CD14-positive monocyte (primary cell): ENCODE measurements around the gene LTF. TPM values are rescaled to one million over a fixed set of nuclear protein-coding genes. Genes with fewer than 3 reads are reported as not detected.

Experiments used
- DNase-seq, 3 donors: peaks; one replicate each; pipeline ENCODE4 v3.0.0-alpha.2; 2011 to 2022
- H2AFZ ChIP-seq: 2 replicates; pipeline ENCODE4 v1.6.0; 2012; ENCODE audit warnings: mild to moderate bottlenecking, low read depth, low read length, inconsistent platforms; ENCODE audit not compliant: insufficient read depth, poor library complexity, severe bottlenecking
- H3K27ac ChIP-seq, 2 donors: 1 replicate in 1 of 2; 2 replicates in 1 of 2; pipeline ENCODE4 v1.5.1; 2012 to 2013; ENCODE audit warnings: low read length in 2 of 2, control low read depth in 1 of 2, inconsistent platforms in 1 of 2, low read depth in 1 of 2, mild to moderate bottlenecking in 1 of 2
- H3K27me3 ChIP-seq, 2 donors: one replicate each; pipeline versions ENCODE4 v1.6.0 to v1.6.1; 2011 to 2013; ENCODE audit warnings: low read length in 2 of 2; ENCODE audit not compliant: control insufficient read depth in 2 of 2, insufficient read depth in 2 of 2
- H3K36me3 ChIP-seq, 2 donors: replicated peaks in 1 of 2; 1 replicate in 1 of 2; 2 replicates in 1 of 2; pipeline versions ENCODE4 v1.5.1 to v1.6.1; 2012 to 2013; ENCODE audit warnings: low read length in 2 of 2, control low read depth in 1 of 2, inconsistent platforms in 1 of 2, mild to moderate bottlenecking in 1 of 2; ENCODE audit not compliant: insufficient read depth in 2 of 2, control insufficient read depth in 1 of 2
- H3K4me1 ChIP-seq, 2 donors: 1 replicate in 1 of 2; 2 replicates in 1 of 2; pipeline versions ENCODE4 v1.5.1 to v1.6.1; 2012 to 2013; ENCODE audit warnings: low read length in 2 of 2, control low read depth in 1 of 2, inconsistent platforms in 1 of 2, mild to moderate bottlenecking in 1 of 2, moderate library complexity in 1 of 2; ENCODE audit not compliant: insufficient read depth in 2 of 2, control insufficient read depth in 1 of 2
- H3K4me2 ChIP-seq: replicated peaks from 2 replicates; pipeline ENCODE3; 2012; ENCODE audit warnings: low read length, moderate library complexity, mild to moderate bottlenecking; ENCODE audit not compliant: poor library complexity, severe bottlenecking; ENCODE audit errors: extremely low read depth
- H3K4me3 ChIP-seq, 3 experiments: fragments of 200-600 bp in 1 of 3; sonication (generic) in 1 of 3; replicated peaks in 1 of 3; 1 replicate in 2 of 3; 2 replicates in 1 of 3; pipeline ENCODE4 v1.5.1; 2011 to 2013; ENCODE audit warnings: low read length in 3 of 3, mild to moderate bottlenecking in 3 of 3, control low read depth in 2 of 3, low read depth in 2 of 3, inconsistent platforms in 1 of 3, moderate library complexity in 1 of 3
- H3K79me2 ChIP-seq: 2 replicates; pipeline ENCODE4 v1.6.0; 2012; ENCODE audit warnings: mild to moderate bottlenecking, control low read depth, inconsistent platforms, low read length, moderate library complexity; ENCODE audit not compliant: insufficient read depth
- H3K9ac ChIP-seq: 2 replicates; pipeline ENCODE4 v1.6.0; 2017; ENCODE audit warnings: low read length, mild to moderate bottlenecking; ENCODE audit not compliant: insufficient read depth, poor library complexity, severe bottlenecking
- H3K9me3 ChIP-seq, 2 donors: replicated peaks in 1 of 2; 1 replicate in 1 of 2; 2 replicates in 1 of 2; pipeline versions ENCODE4 v1.5.1 to v1.6.1; 2012 to 2013; ENCODE audit warnings: low read length in 2 of 2, control low read depth in 1 of 2; ENCODE audit not compliant: control insufficient read depth in 1 of 2, insufficient read depth in 1 of 2
- H4K20me1 ChIP-seq: 2 replicates; pipeline ENCODE4 v1.6.0; 2012; ENCODE audit warnings: mild to moderate bottlenecking, low read length, control low read depth, moderate library complexity; ENCODE audit not compliant: insufficient read depth
- H3K27ac Mint-ChIP-seq, 7 donors: one replicate each; pipeline ENCODE4 v1.8.0; 2020; ENCODE audit warnings: mild to moderate bottlenecking in 7 of 7, mixed read lengths in 7 of 7, moderate library complexity in 6 of 7, inconsistent platforms in 2 of 7
- H3K27me3 Mint-ChIP-seq, 3 donors: one replicate each; pipeline ENCODE4 v1.8.0; 2021 to 2022; ENCODE audit warnings: low read depth in 3 of 3, mild to moderate bottlenecking in 3 of 3, mixed read lengths in 3 of 3, moderate library complexity in 3 of 3, inconsistent platforms in 1 of 3
- H3K36me3 Mint-ChIP-seq, 2 donors: one replicate each; pipeline ENCODE4 v1.8.0; 2020; ENCODE audit warnings: mixed read lengths in 2 of 2, inconsistent platforms in 1 of 2, mild to moderate bottlenecking in 1 of 2
- H3K4me1 Mint-ChIP-seq: one replicate; pipeline ENCODE4 v1.8.0; 2020; ENCODE audit warnings: mild to moderate bottlenecking, mixed read lengths
- H3K4me3 Mint-ChIP-seq, 2 donors: one replicate each; pipeline ENCODE4 v1.8.0; 2020; ENCODE audit warnings: mild to moderate bottlenecking in 2 of 2, mixed read lengths in 2 of 2, moderate library complexity in 1 of 2
- H3K9me3 Mint-ChIP-seq, 7 donors: one replicate each; pipeline ENCODE4 v1.8.0; 2020 to 2022; ENCODE audit warnings: mixed read lengths in 7 of 7, mild to moderate bottlenecking in 6 of 7, moderate library complexity in 6 of 7, inconsistent platforms in 2 of 7
- CTCF ChIP-seq: fragments of 200-600 bp; IDR thresholded peaks from one replicate; pipeline ENCODE4 v1.8.0; 2022; ENCODE audit warnings: antibody characterized with exemption, mild to moderate bottlenecking
- WGBS: methylation state at CpG from one replicate; pipeline ENCODE4 v1.1.5; 2013; ENCODE audit warnings: missing lambda C conversion rate; ENCODE audit not compliant: insufficient coverage; 5-methylcytosine and 5-hydroxymethylcytosine counted together
- intact Hi-C, 2 donors: fragments of 100-400 bp; cut with micrococcal nuclease; formaldehyde crosslinking; loops; one replicate each; pipeline versions ENCODE4 v1.15.0 to v1.15.1; 2023
- polyA plus RNA-seq, 3 donors: library from polyadenylated mRNA; depleted of rRNA in 1 of 3; unstranded in 2 of 3; stranded (reverse) in 1 of 3; fragments of 300-500 nt in 2 of 3; fragments of >200 nt in 1 of 3; fragmentation: Illumina TruSeq in 2 of 3; gene quantifications; 1 replicate in 2 of 3; 2 replicates in 1 of 3; pipeline ENCODE4 v1.2.3, GENCODE V29; 2012 to 2021

Gene LTF
- polyA plus RNA-seq, 3 donors = not detected

DNA sequence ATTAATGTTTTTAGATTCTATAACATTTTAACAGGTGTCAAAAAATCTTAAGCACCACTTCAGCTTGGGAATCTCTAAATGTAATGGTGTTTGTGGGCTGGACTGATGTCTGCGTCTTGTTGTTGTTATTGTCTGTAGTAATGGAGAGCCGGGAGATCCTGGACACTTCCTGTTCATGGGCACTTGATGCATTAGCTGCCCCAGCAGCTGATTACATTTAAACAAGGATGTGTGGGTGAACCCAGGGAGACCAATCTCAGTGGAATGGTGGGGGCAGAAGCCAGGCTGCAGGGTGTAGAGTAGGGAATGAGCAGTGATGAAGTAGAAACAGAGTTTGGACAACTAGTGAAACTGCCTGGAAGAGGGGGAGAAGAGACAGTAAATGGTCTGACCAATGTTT, 65.6 kb downstream of the LTF start:
- Histone ChIP-seq H3K27me3 (no peaks in the 10 kb centered on the region), H3K9me3 (no peaks in the 10 kb centered on the region), H3K4me1 (peaks cover 34 to 44% of the 10 kb centered on the region in 2 donors), H4K20me1 (no peaks in the 10 kb centered on the region), H3K36me3 (no peaks in the 10 kb centered on the region), H3K9ac (no peak overlapping the region), H3K4me3 (no peak overlapping the region), H2AFZ (no peak overlapping the region), H3K4me2 (peak overlapping the region; percentile 14), H3K79me2 (no peaks in the 10 kb centered on the region), H3K27ac (peak overlapping the region in 1 of 2 donors; percentile 38)
- no peak for TF ChIP-seq CTCF
- 74% methylated on average over 2 of the region's 2 CpGs for WGBS
- H3K27me3 Mint-ChIP-seq = no peaks in the 10 kb centered on the region
- H3K27ac Mint-ChIP-seq = no peak overlapping the region
- H3K36me3 Mint-ChIP-seq = peaks cover 3 to 5% of the 10 kb centered on the region in 2 donors
- intact Hi-C loops = no loop called here
- peaks cover 0 to 2% (median 0%) of the 10 kb centered on the region in 7 donors for H3K9me3 Mint-ChIP-seq
- peaks cover 36% of the 10 kb centered on the region for H3K4me1 Mint-ChIP-seq
- DNase-seq = no peak
- no peak overlapping the region for H3K4me3 Mint-ChIP-seq

DNA sequence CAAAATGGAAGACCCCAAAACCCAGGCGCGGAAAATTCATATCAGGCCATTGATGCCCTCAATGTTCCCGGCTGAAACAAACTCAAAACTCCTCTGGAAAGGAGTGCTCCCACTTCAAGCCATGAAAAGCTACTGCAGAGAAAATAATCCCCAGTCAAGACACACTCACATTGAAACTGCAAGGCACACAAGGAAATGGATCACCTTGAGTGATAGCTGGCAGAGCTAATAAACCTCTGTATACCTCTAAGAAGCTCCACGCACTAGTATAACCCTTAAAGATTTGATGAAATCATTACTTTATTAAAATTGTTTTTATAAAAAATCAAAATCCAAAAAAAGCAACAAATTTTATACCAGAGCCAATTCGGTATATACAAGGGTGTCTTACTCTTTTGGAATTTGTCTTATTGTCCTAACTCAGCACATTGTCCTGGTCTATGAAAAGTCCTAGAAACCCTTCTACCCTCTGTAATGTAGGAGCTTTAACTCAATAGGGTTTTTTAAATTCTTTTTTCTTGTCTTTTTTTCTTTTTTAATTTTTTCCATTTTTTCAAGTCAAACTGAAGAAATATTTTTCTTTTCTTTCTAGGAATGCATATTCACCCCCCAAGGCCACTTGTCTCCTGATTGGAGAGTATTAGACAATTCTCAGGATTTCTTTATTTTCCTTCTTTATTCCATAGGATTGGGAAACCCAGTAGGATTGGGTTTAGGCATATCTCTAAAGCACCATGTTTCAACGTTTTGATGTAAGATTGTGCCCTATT, 66.3 kb downstream of the LTF start:
- no peak for TF ChIP-seq CTCF
- Histone ChIP-seq H3K9me3 (no peaks in the 10 kb centered on the region), H3K9ac (no peak overlapping the region), H4K20me1 (no peaks in the 10 kb centered on the region), H3K79me2 (no peaks in the 10 kb centered on the region), H3K4me2 (no peak overlapping the region), H3K4me1 (peaks cover 41 to 50% of the 10 kb centered on the region in 2 donors), H2AFZ (no peak overlapping the region), H3K27ac (no peak overlapping the region), H3K36me3 (no peaks in the 10 kb centered on the region), H3K27me3 (no peaks in the 10 kb centered on the region), H3K4me3 (no peak overlapping the region)
- Mint-ChIP-seq H3K4me3 (no peak overlapping the region), H3K4me1 (peaks cover 39% of the 10 kb centered on the region), H3K9me3 (peaks cover 0 to 2% (median 0%) of the 10 kb centered on the region in 7 donors), H3K36me3 (peaks cover 0 to 5% of the 10 kb centered on the region in 2 donors), H3K27ac (no peak overlapping the region), H3K27me3 (no peaks in the 10 kb centered on the region)
- WGBS = 100% methylated on average over 3 of the region's 6 CpGs
- intact Hi-C loops = no loop called here
- no peak for DNase-seq
